HepG2 (cell line): Measurements from ENCODE around the gene RTN4. TPM values are rescaled to one million over a fixed set of nuclear protein-coding genes. Genes with fewer than 3 reads are reported as not detected.

Source experiments
- ARNT2 ChIP-seq: sonication (generic); formaldehyde crosslinking; IDR thresholded peaks from 2 replicates; pipeline ENCODE4 v1.8.0; 2022; ENCODE audit warnings: mild to moderate bottlenecking, low read depth, missing genetic modification reagents, moderate library complexity
- CBFB ChIP-seq: sonication (generic); formaldehyde crosslinking; IDR thresholded peaks from 2 replicates; pipeline ENCODE4 v1.4.0; 2020; ENCODE audit warnings: missing genetic modification reagents
- FOXJ3 ChIP-seq: sonication (generic); formaldehyde crosslinking; IDR thresholded peaks from 2 replicates; pipeline ENCODE4 v1.4.0; 2020; ENCODE audit warnings: missing genetic modification reagents, mild to moderate bottlenecking, borderline replicate concordance
- KLF9 ChIP-seq: IDR thresholded peaks from 2 replicates; pipeline ENCODE4 v1.6.1; 2016; ENCODE audit warnings: low read depth
- LCORL ChIP-seq, 2 experiments: fragments of 450-650 bp in 1 of 2; sonication (generic) in 1 of 2; formaldehyde crosslinking in 1 of 2; IDR thresholded peaks; 2 replicates each; pipeline versions ENCODE4 v1.5.0 to v1.6.1; 2017 to 2020; ENCODE audit warnings: antibody characterized with exemption in 1 of 2, missing genetic modification reagents in 1 of 2
- MED1 ChIP-seq: sonication (generic); formaldehyde crosslinking; IDR thresholded peaks from 2 replicates; pipeline ENCODE4 v1.4.0; 2020; ENCODE audit warnings: missing genetic modification reagents
- NFYC ChIP-seq: IDR thresholded peaks from 2 replicates; pipeline ENCODE4 v1.6.1; 2016; ENCODE audit warnings: missing genetic modification reagents, missing compliant biosample characterization
- NR2C2 ChIP-seq: sonication (generic); formaldehyde crosslinking; IDR thresholded peaks from 2 replicates; pipeline ENCODE4 v1.4.0; 2020; ENCODE audit warnings: missing genetic modification reagents, mild to moderate bottlenecking, moderate library complexity, borderline replicate concordance
- PHF21A ChIP-seq: sonication (generic); formaldehyde crosslinking; IDR thresholded peaks from 2 replicates; pipeline ENCODE4 v1.5.0; 2020; ENCODE audit warnings: mild to moderate bottlenecking, missing genetic modification reagents
- RCOR2 ChIP-seq: IDR thresholded peaks from 2 replicates; pipeline ENCODE4 v1.6.1; 2016; ENCODE audit warnings: missing biosample characterization, missing genetic modification reagents
- ZBTB25 ChIP-seq: IDR thresholded peaks from 2 replicates; pipeline ENCODE4 v1.6.1; 2018; ENCODE audit warnings: missing genetic modification reagents
- ZBTB4 ChIP-seq: sonication (generic); formaldehyde crosslinking; IDR thresholded peaks from 2 replicates; pipeline ENCODE4 v1.4.0; 2020; ENCODE audit warnings: missing genetic modification reagents, mild to moderate bottlenecking, borderline replicate concordance
- ZHX1 ChIP-seq: sonication (generic); formaldehyde crosslinking; IDR thresholded peaks from 2 replicates; pipeline ENCODE4 v1.8.1; 2022; ENCODE audit warnings: low read depth, mild to moderate bottlenecking, missing genetic modification reagents
- ZNF205 ChIP-seq: IDR thresholded peaks from 2 replicates; pipeline ENCODE4 v1.6.1; 2018; ENCODE audit warnings: missing biosample characterization, missing genetic modification reagents
- ZNF44 ChIP-seq: sonication (generic); formaldehyde crosslinking; IDR thresholded peaks from 2 replicates; pipeline ENCODE4 v1.5.1; 2020; ENCODE audit warnings: mild to moderate bottlenecking, missing genetic modification reagents
- ZNF558 ChIP-seq: sonication (generic); formaldehyde crosslinking; IDR thresholded peaks from 2 replicates; pipeline ENCODE4 v1.9.0; 2022; ENCODE audit warnings: mild to moderate bottlenecking, missing genetic modification reagents, borderline replicate concordance
- ZNF678 ChIP-seq: sonication (generic); formaldehyde crosslinking; IDR thresholded peaks from 2 replicates; pipeline ENCODE4 v1.4.0; 2020; ENCODE audit warnings: mild to moderate bottlenecking, missing genetic modification reagents
- ZNF737 ChIP-seq: sonication (generic); formaldehyde crosslinking; IDR thresholded peaks from 2 replicates; pipeline ENCODE4 v1.5.0; 2020; ENCODE audit warnings: missing genetic modification reagents, mild to moderate bottlenecking, borderline replicate concordance
- polyA plus RNA-seq, 8 experiments: library from polyadenylated mRNA; depleted of rRNA in 3 of 8; stranded (reverse) in 7 of 8; unstranded in 1 of 8; fragments of >200 nt; fragmentation: Illumina TruSeq in 4 of 8; extraction: Trizol in 4 of 8; gene quantifications; 2 replicates each; pipeline versions ENCODE4 v1.2.1 to v1.2.3, GENCODE V29; 2011 to 2016; ENCODE audit warnings: low read depth in 4 of 8, missing spikeins in 1 of 8, mixed read lengths in 1 of 8; ENCODE audit not compliant: insufficient read depth in 1 of 8
- total RNA-seq, 5 experiments: library from RNA; depleted of rRNA; stranded (reverse); fragments of >200 nt; fragmentation: Illumina TruSeq; extraction: Trizol; gene quantifications; 2 replicates each; pipeline ENCODE4 v1.2.3, GENCODE V29; 2016; ENCODE audit warnings: low read depth in 1 of 5
- TF ChIP-seq, protein P1 (sequence below): sonication (generic); formaldehyde crosslinking; conservative IDR thresholded peaks from 2 replicates; pipeline ENCODE4 v1.8.0; 2022; ENCODE audit warnings: mild to moderate bottlenecking, moderate library complexity, missing genetic modification reagents

RTN4 gene
- total and polyA plus RNA-seq, 2 of the 13 experiments (the other 11 are each of a cell fraction or from before 2014, with no cell fraction given) = 98.4 to 133 TPM

DNA sequence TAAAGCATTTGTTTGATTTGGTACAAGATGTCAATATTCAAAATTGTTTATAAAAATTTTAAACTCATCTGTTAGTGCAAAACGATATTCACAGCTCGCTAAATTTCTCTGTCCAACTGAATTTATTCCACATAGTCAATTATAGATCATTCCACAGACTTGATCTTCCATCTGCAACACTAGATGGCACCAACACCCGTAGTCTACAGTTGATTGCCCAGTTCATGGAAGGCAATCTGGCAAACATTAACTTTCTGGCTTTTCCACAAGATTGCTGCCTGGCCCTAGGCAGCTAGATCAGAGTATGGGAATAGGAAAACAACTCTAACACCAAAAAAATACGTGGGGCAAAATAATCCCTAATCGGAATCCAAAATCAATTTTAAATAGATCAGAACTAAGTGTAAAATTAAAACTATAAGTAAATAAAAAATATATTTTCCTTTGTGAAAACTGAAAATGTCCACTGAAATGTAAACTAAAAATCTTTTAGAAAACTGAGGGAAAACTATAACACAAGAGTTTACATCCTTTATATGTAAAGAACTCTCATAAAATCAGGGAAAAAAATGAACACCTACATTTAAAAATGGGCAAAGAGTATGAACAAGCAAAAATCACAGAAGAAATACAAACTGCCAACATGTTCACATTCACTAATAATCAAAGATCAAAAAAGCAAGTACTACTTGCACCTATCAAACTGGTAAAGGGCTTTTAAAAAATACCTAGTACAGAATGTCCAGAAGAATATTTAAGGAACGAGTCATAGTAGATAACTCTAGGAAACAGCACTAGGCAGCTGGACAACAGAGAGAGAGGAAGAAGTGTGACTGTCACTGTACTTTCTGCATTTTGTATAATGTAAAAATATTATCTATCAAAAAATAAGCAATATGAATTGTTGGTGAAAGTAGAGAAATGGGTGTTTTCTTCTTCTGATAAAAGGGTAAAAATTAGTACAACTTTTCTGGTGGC is 35.0 kb downstream of the RTN4 start (continued):
- no peak for TF ChIP-seq NFYC (CRISPR knock-in tag)
- no peak for TF ChIP-seq ZNF678
- no peak for TF ChIP-seq CBFB (CRISPR knock-in tag)
- TF ChIP-seq FOXJ3 (CRISPR knock-in tag) = no peak
- TF ChIP-seq ZBTB4 (CRISPR knock-in tag) = no peak
- no peak for TF ChIP-seq ARNT2
- no peak for TF ChIP-seq LCORL (IDR thresholded peaks at IDR 0.05)
- no peak for TF ChIP-seq LCORL (CRISPR knock-in tag; IDR thresholded peaks at IDR 0.05)
- TF ChIP-seq ZNF44 = no peak
- no peak for TF ChIP-seq PHF21A
- TF ChIP-seq RCOR2 (CRISPR knock-in tag) = peak; percentile 55; the same call in 1 of the 2 replicates
- no peak for TF ChIP-seq ZNF558 (CRISPR knock-in tag)
- no peak for TF ChIP-seq KLF9 (CRISPR knock-in tag)
- TF ChIP-seq, protein P1, sequence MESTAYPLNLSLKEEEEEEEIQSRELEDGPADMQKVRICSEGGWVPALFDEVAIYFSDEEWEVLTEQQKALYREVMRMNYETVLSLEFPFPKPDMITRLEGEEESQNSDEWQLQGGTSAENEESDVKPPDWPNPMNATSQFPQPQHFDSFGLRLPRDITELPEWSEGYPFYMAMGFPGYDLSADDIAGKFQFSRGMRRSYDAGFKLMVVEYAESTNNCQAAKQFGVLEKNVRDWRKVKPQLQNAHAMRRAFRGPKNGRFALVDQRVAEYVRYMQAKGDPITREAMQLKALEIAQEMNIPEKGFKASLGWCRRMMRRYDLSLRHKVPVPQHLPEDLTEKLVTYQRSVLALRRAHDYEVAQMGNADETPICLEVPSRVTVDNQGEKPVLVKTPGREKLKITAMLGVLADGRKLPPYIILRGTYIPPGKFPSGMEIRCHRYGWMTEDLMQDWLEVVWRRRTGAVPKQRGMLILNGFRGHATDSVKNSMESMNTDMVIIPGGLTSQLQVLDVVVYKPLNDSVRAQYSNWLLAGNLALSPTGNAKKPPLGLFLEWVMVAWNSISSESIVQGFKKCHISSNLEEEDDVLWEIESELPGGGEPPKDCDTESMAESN (CRISPR knock-in tag) = no peak
- TF ChIP-seq NR2C2 = no peak
- TF ChIP-seq ZBTB25 = no peak
- TF ChIP-seq ZNF205 (CRISPR knock-in tag) = no peak
- no peak for TF ChIP-seq ZNF737 (CRISPR knock-in tag)
- TF ChIP-seq ZHX1 = no peak
- 0 out of 2 replicates have a peak, but pooled peaks have one; percentile 9 for TF ChIP-seq MED1
